ENCODE results near the gene DCDC1.

The DCDC1 gene

DNA sequence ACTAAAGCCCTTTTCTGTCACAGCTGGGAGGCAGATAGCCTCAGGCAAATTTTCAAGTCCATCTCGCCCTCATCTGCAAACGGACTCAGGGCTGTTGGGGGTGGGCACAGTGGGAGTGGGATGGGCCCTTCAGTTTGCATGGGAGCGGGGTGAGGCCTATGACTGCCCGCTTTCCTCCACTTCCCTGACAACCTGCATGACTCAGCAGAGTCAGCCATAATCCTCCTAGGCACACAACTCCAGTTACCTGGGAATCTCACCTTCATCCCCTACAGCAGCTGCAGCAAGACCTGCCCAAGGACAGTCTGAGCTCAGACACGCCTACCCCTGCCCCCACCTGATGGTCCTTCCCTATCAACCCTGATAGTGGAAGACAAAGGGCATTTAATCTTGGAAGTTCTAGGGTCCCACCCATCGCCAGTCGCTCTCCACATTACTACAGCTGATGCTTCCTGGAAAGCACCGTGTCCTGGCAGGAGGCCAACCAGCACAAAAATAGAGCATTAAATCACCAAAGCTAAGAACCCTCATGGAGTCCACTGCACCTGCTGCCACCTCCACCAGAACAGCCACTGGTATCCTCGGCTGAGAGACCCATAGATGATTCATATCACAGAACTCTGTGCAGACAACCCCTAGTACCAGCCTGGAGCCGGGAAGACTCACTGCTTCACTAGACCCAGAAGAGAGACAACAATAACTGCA is 319.3 kb downstream of the DCDC1 start:
- H3K27me3 Mint-ChIP-seq = no peaks in the 10 kb centered on the region
- no peaks in the 10 kb centered on the region for H3K36me3 Mint-ChIP-seq (ENCODE audit: low read depth)
- H3K4me1 Mint-ChIP-seq (ENCODE audit: low read depth) = no peaks in the 10 kb centered on the region
- H3K27ac Mint-ChIP-seq = no peak overlapping the region
- H3K9me3 Mint-ChIP-seq = peaks cover 12% of the 10 kb centered on the region
- no peak overlapping the region for H3K4me3 Mint-ChIP-seq

- H3K27ac Mint-ChIP-seq = no peak overlapping the region
These were observed 324.2 kb downstream of the DCDC1 start for GRCh38 chr11:31045335-31045734.

DNA sequence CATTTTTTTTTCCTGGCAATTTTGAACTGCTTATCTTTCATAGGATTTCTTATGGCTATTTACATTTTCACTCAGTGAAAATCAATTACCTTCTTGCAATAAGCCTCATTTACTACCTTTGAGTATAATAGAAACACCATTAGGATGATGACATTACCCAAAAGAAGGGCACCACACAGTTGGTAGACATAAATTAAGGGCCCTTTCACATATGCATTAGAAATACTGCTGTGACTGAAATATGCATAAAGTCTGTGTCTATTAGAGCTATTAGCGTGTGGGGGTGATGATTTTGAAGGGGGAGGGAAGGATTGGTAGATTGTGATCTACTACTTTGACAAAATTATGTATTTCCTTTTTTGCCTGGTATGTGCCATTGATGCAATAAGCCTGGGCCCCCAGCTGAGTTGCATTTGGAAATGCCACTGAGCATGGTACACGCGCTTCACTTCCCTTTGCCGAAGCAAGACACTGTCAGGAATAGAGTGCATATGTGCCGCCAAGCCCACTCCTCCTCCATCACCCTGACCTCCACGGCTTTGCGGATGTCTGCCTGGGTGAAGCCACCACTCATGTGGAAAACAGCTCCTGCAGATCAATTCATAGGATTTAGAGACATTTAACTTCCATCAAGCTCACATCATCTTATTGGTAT is 339.3 kb downstream of the DCDC1 start:
- no peaks in the 10 kb centered on the region for H3K9me3 Mint-ChIP-seq
- no peaks in the 10 kb centered on the region for H3K4me1 Mint-ChIP-seq (ENCODE audit: low read depth)
- no peak overlapping the region for H3K4me3 Mint-ChIP-seq

More at GRCh38 chr11:31045335-31045734, 324.2 kb downstream of the DCDC1 start:
- Mint-ChIP-seq H3K27me3 (no peaks in the 10 kb centered on the region), H3K9me3 (peaks cover 3% of the 10 kb centered on the region), H3K4me3 (no peak overlapping the region), H3K36me3 (ENCODE audit: low read depth) (no peaks in the 10 kb centered on the region), H3K4me1 (ENCODE audit: low read depth) (no peaks in the 10 kb centered on the region)

DNA sequence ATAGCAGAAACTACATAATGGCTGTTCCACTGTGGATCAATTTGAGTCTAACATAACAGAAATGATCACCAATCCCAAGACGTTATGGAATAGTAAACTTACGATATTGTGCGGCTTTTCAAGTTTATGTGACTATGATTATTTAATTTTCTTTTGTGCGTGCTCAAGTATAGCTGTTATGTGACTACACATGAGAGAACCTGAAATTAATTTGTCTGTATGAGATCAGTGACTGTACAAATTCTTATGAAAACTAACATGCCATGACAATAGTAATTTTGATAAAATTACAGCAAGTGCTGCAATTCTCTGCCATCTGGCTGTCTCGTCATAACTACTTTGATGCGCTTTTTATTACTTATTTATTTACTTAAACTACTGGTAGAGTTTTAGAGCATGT is 343.2 kb downstream of the DCDC1 start:
- no peak overlapping the region for H3K27ac Mint-ChIP-seq
- no peaks in the 10 kb centered on the region for H3K9me3 Mint-ChIP-seq
- H3K36me3 Mint-ChIP-seq (ENCODE audit: low read depth) = no peaks in the 10 kb centered on the region
- H3K27me3 Mint-ChIP-seq = no peaks in the 10 kb centered on the region
- H3K4me1 Mint-ChIP-seq (ENCODE audit: low read depth) = no peaks in the 10 kb centered on the region
- no peak overlapping the region for H3K4me3 Mint-ChIP-seq

More for the DNA sequence above, 339.3 kb downstream of the DCDC1 start:
- Mint-ChIP-seq H3K27me3 (no peaks in the 10 kb centered on the region), H3K36me3 (ENCODE audit: low read depth) (no peaks in the 10 kb centered on the region), H3K27ac (no peak overlapping the region)

DNA sequence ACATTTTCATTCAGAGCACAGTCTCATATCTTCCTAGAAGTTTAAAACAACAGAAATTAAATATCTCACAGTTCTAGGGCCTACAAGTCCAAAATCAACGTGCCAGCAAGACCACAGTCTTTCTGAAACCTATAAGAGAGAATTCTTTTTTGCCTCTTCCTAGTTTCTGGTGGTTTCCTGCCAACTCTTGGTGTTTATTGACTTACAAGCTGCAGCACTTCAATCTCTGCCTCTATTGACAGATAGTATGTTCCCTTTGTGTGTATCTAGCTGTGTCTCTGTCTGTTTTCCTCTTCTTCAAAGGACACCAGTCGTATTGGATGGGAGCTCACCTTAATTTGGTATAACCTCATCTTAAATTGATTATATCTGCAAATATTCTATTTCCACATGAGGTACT is 347.5 kb downstream of the DCDC1 start:
- no peaks in the 10 kb centered on the region for H3K27me3 Mint-ChIP-seq
- H3K36me3 Mint-ChIP-seq (ENCODE audit: low read depth) = no peaks in the 10 kb centered on the region
- no peaks in the 10 kb centered on the region for H3K4me1 Mint-ChIP-seq (ENCODE audit: low read depth)
- H3K27ac Mint-ChIP-seq = no peak overlapping the region
- no peak overlapping the region for H3K4me3 Mint-ChIP-seq
- H3K9me3 Mint-ChIP-seq = peaks cover 4% of the 10 kb centered on the region

- no peaks in the 10 kb centered on the region for H3K4me1 Mint-ChIP-seq (ENCODE audit: low read depth)
These were observed 349.8 kb downstream of the DCDC1 start for GRCh38 chr11:31019786-31020185.

GRCh38 chr11:31005202-31005601 is 364.3 kb downstream of the DCDC1 start:
- no peak overlapping the region for H3K4me3 Mint-ChIP-seq
- no peaks in the 10 kb centered on the region for H3K36me3 Mint-ChIP-seq (ENCODE audit: low read depth)
- no peak overlapping the region for H3K27ac Mint-ChIP-seq
- no peaks in the 10 kb centered on the region for H3K27me3 Mint-ChIP-seq
- H3K9me3 Mint-ChIP-seq = peaks cover 2% of the 10 kb centered on the region
- H3K4me1 Mint-ChIP-seq (ENCODE audit: low read depth) = no peaks in the 10 kb centered on the region

More at GRCh38 chr11:31019786-31020185, 349.8 kb downstream of the DCDC1 start:
- Mint-ChIP-seq H3K27ac (no peak overlapping the region), H3K4me3 (no peak overlapping the region), H3K36me3 (ENCODE audit: low read depth) (no peaks in the 10 kb centered on the region), H3K27me3 (no peaks in the 10 kb centered on the region), H3K9me3 (peaks cover 4% of the 10 kb centered on the region)

DNA sequence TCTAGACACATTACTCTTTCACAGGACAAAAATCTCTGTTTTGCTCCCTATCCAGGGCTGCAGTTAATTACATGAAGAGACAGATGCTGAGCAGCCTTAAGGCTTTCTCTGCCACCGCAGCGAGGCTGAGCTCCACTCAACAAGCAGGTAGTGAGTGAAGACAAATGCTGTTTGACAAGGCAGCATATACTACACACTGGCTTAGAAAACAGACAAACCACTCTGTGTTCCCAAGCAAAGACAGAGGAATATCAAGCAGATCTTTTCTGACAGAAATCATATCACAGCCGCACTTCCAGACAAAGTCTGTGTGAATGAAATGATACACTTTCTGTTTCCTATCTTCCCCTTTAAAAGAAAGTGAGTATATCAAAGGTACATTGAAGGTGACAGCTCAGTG is 368.1 kb downstream of the DCDC1 start:
- Mint-ChIP-seq H3K4me1 (ENCODE audit: low read depth) (no peaks in the 10 kb centered on the region), H3K4me3 (no peak overlapping the region), H3K27me3 (no peaks in the 10 kb centered on the region), H3K36me3 (ENCODE audit: low read depth) (no peaks in the 10 kb centered on the region), H3K9me3 (no peaks in the 10 kb centered on the region), H3K27ac (no peak overlapping the region)

GRCh38 chr11:31000381-31000780 is 369.2 kb downstream of the DCDC1 start:
- no peak overlapping the region for H3K27ac Mint-ChIP-seq
- no peaks in the 10 kb centered on the region for H3K9me3 Mint-ChIP-seq
- no peaks in the 10 kb centered on the region for H3K36me3 Mint-ChIP-seq (ENCODE audit: low read depth)
- H3K4me3 Mint-ChIP-seq = no peak overlapping the region
- no peaks in the 10 kb centered on the region for H3K4me1 Mint-ChIP-seq (ENCODE audit: low read depth)
- no peaks in the 10 kb centered on the region for H3K27me3 Mint-ChIP-seq

GRCh38 chr11:30992513-30992849 is 377.1 kb downstream of the DCDC1 start:
- Mint-ChIP-seq H3K9me3 (no peaks in the 10 kb centered on the region), H3K4me1 (ENCODE audit: low read depth) (no peaks in the 10 kb centered on the region), H3K27ac (no peak overlapping the region), H3K27me3 (no peaks in the 10 kb centered on the region), H3K4me3 (no peak overlapping the region), H3K36me3 (ENCODE audit: low read depth) (no peaks in the 10 kb centered on the region)

- no peaks in the 10 kb centered on the region for H3K36me3 Mint-ChIP-seq (ENCODE audit: low read depth)
- H3K27ac Mint-ChIP-seq = no peak overlapping the region
- H3K27me3 Mint-ChIP-seq = no peaks in the 10 kb centered on the region
- H3K4me3 Mint-ChIP-seq = no peak overlapping the region
- no peaks in the 10 kb centered on the region for H3K4me1 Mint-ChIP-seq (ENCODE audit: low read depth)
- no peaks in the 10 kb centered on the region for H3K9me3 Mint-ChIP-seq
These were observed 377.6 kb downstream of the DCDC1 start for GRCh38 chr11:30991802-30992512.

DNA sequence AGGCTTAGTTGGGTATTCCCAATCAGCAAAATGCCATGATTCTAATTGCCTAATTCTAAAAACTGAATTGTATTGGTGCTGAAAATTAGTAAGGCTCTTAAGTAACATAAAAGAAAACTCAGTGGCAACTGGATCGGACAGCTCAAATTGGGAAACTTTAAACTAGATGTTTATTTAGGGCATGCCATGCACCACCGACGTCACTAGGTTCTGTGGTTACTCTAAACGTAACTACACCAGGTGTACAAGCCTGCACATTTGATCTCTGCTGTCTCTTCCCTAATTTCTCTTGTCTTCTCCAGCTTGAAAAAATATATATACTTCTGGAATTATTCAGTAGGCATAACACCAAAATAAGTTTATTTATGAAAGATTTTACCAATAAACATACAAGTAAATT is 378.2 kb downstream of the DCDC1 start:
- H3K27ac Mint-ChIP-seq = no peak overlapping the region
- no peaks in the 10 kb centered on the region for H3K36me3 Mint-ChIP-seq (ENCODE audit: low read depth)
- H3K4me1 Mint-ChIP-seq (ENCODE audit: low read depth) = no peaks in the 10 kb centered on the region
- H3K4me3 Mint-ChIP-seq = no peak overlapping the region
- no peaks in the 10 kb centered on the region for H3K27me3 Mint-ChIP-seq
- no peaks in the 10 kb centered on the region for H3K9me3 Mint-ChIP-seq

- Mint-ChIP-seq H3K9me3 (no peaks in the 10 kb centered on the region), H3K4me3 (no peak overlapping the region), H3K4me1 (ENCODE audit: low read depth) (no peaks in the 10 kb centered on the region), H3K27me3 (no peaks in the 10 kb centered on the region), H3K36me3 (ENCODE audit: low read depth) (no peaks in the 10 kb centered on the region), H3K27ac (no peak overlapping the region)
These were observed 378.8 kb downstream of the DCDC1 start for GRCh38 chr11:30990625-30991296.

GRCh38 chr11:30987819-30988218 is 381.7 kb downstream of the DCDC1 start:
- H3K4me3 Mint-ChIP-seq = no peak overlapping the region
- no peaks in the 10 kb centered on the region for H3K27me3 Mint-ChIP-seq
- no peaks in the 10 kb centered on the region for H3K9me3 Mint-ChIP-seq

DNA sequence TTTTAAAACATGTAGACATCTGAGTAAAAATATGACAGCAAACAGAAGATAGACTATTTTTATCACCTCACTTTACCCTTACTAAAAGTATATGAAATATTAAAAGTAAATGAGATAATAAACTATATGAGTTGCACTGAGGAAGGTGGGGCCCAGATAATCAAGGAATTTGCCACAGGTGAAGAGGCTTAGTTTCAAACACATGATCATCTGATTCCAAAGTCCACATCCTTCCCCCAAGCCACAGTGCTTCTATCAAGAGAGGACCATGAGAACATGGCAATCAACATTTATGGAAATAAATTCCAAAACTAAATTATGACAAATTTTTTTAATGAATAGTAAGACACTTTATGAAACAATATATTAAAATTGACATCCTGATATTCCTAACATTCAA is 384.0 kb downstream of the DCDC1 start:
- H3K27me3 Mint-ChIP-seq = no peaks in the 10 kb centered on the region
- no peaks in the 10 kb centered on the region for H3K36me3 Mint-ChIP-seq (ENCODE audit: low read depth)
- H3K4me1 Mint-ChIP-seq (ENCODE audit: low read depth) = no peaks in the 10 kb centered on the region
- H3K9me3 Mint-ChIP-seq = no peaks in the 10 kb centered on the region
- H3K27ac Mint-ChIP-seq = no peak overlapping the region
- H3K4me3 Mint-ChIP-seq = no peak overlapping the region

More at GRCh38 chr11:30987819-30988218, 381.7 kb downstream of the DCDC1 start:
- Mint-ChIP-seq H3K36me3 (ENCODE audit: low read depth) (no peaks in the 10 kb centered on the region), H3K27ac (no peak overlapping the region), H3K4me1 (ENCODE audit: low read depth) (no peaks in the 10 kb centered on the region)

Measured in stimulated activated naive CD8-positive, alpha-beta T cell treated with anti-CD3 and anti-CD28 coated beads, Interleukin-15, Interleukin-2, amounts not matched to agents 100 ng/mL and 50 ng/mL, for 24 hours (primary cell).